Right lung (tissue), 5 donors: Measurements from ENCODE around the gene COL25A1. TPM values are rescaled to one million over a fixed set of nuclear protein-coding genes. Genes with fewer than 3 reads are reported as not detected.
A peak's percentile ranks its signal among the peaks of the same experiment; 100 is the strongest.
"Not testable (repeated sequence)": the region's sequence is repeated elsewhere in the genome, so short reads cannot be mapped to it uniquely, and the experiment has no call there.

ENCODE experiments used
- DNase-seq, 2 donors: peaks; one replicate each; pipeline ENCODE4 v3.0.0-alpha.2; 2013
- polyA plus RNA-seq, 5 donors: library from polyadenylated mRNA; unstranded; fragments of 120-200 nt; gene quantifications; one replicate each; pipeline versions ENCODE4 v1.2.1 to v1.2.3, GENCODE V29; 2013; ENCODE audit warnings: inconsistent platforms in 1 of 5, low replicate concordance in 1 of 5; ENCODE audit not compliant: insufficient read length in 5 of 5, insufficient read depth in 1 of 5

The COL25A1 gene
- polyA plus RNA-seq, 5 donors = 1.3 to 2.6 (median 1.6) TPM

GRCh38 chr4:109051054-109051453 is 251.4 kb downstream of the COL25A1 start:
- DNase-seq = no peak

- DNase-seq = no peak
These were observed 252.5 kb downstream of the COL25A1 start for GRCh38 chr4:109049926-109050325.

GRCh38 chr4:109046471-109047201 is 255.8 kb downstream of the COL25A1 start:
- peak; percentile 23 for DNase-seq

GRCh38 chr4:109044431-109044830 is 258.0 kb downstream of the COL25A1 start:
- no peak for DNase-seq

GRCh38 chr4:109043286-109043685 is 259.2 kb downstream of the COL25A1 start:
- DNase-seq = no peak

- no peak for DNase-seq
These were observed 260.7 kb downstream of the COL25A1 start for GRCh38 chr4:109041463-109042360.

GRCh38 chr4:109040441-109040840 is 262.0 kb downstream of the COL25A1 start:
- DNase-seq = no peak

GRCh38 chr4:109037026-109037425 is 265.4 kb downstream of the COL25A1 start:
- DNase-seq = no peak

GRCh38 chr4:109033993-109034392 is 268.5 kb downstream of the COL25A1 start:
- no peak for DNase-seq

GRCh38 chr4:109032671-109033070 is 269.8 kb downstream of the COL25A1 start:
- DNase-seq = no peak

GRCh38 chr4:109029987-109030386 is 272.5 kb downstream of the COL25A1 start:
- DNase-seq = no peak

GRCh38 chr4:109027016-109027500 is 275.4 kb downstream of the COL25A1 start:
- DNase-seq = no peak

GRCh38 chr4:109026588-109026987 is 275.9 kb downstream of the COL25A1 start:
- no peak for DNase-seq

- DNase-seq = no peak
These were observed 276.9 kb downstream of the COL25A1 start for GRCh38 chr4:109025471-109026076.

- no peak for DNase-seq
These were observed 279.5 kb downstream of the COL25A1 start for GRCh38 chr4:109022961-109023360.

GRCh38 chr4:109021630-109022029 is 280.8 kb downstream of the COL25A1 start:
- DNase-seq = not testable (repeated sequence)

- DNase-seq = no peak
These were observed 281.6 kb downstream of the COL25A1 start for GRCh38 chr4:109020861-109021260.

GRCh38 chr4:109016200-109016599 is 286.3 kb downstream of the COL25A1 start:
- no peak for DNase-seq

- DNase-seq = no peak
These were observed 287.0 kb downstream of the COL25A1 start for GRCh38 chr4:109015413-109015810.

- no peak for DNase-seq
These were observed 287.7 kb downstream of the COL25A1 start for GRCh38 chr4:109014593-109015412.

GRCh38 chr4:109012286-109012880 is 290.1 kb downstream of the COL25A1 start:
- no peak for DNase-seq
